SK-N-SH (cell line): Measurements from ENCODE around the gene KIRREL2. TPM values are rescaled to one million over a fixed set of nuclear protein-coding genes. Genes with fewer than 3 reads are reported as not detected.

Experiments used
- CTCF ChIA-PET: fragments of 300-600, 350-600 bp; formaldehyde crosslinking; extraction: SDS; loops from one replicate; lab custom pipeline; 2021; lab: Yijun Ruan, JAX
- POLR2A ChIA-PET: fragments of 350-600 bp; sonication (Branson Sonifier 250); formaldehyde crosslinking; extraction: SDS; loops from one replicate; lab custom pipeline; 2020; ENCODE audit warnings: antibody characterized with exemption, inconsistent platforms; lab: Yijun Ruan, JAX
- DNase-seq: peaks from one replicate; pipeline ENCODE4 v3.0.0; 2012
- H2AFZ ChIP-seq: fragments of 200-600 bp; sonication (generic); 2 replicates; pipeline ENCODE4 v1.8.1; 2016; ENCODE audit warnings: antibody characterized with exemption, mild to moderate bottlenecking, low read depth
- H3F3A ChIP-seq: fragments of 200-600 bp; sonication (generic); replicated peaks from 2 replicates; pipeline ENCODE3; 2016; ENCODE audit warnings: antibody characterized with exemption, mild to moderate bottlenecking; ENCODE audit not compliant: insufficient read depth
- H3K27ac ChIP-seq, 2 experiments: fragments of 200-500 bp in 1 of 2; fragments of 200-600 bp in 1 of 2; sonication (Bioruptor generic) in 1 of 2; sonication (generic), shearing (Covaris generic) in 1 of 2; 2 replicates each; pipeline versions ENCODE4 v1.5.1 to v1.6.1; 2014 to 2016; ENCODE audit warnings: low read depth in 2 of 2, inconsistent platforms in 1 of 2, low read length in 1 of 2, mild to moderate bottlenecking in 1 of 2, mixed read lengths in 1 of 2
- H3K27me3 ChIP-seq: fragments of 200-600 bp; sonication (generic), shearing (Covaris generic); 2 replicates; pipeline ENCODE4 v1.6.1; 2016; ENCODE audit warnings: mixed run types; ENCODE audit not compliant: insufficient read depth
- H3K36me3 ChIP-seq, 2 experiments: fragments of 200-500 bp in 1 of 2; fragments of 200-600 bp in 1 of 2; sonication (Bioruptor generic) in 1 of 2; sonication (generic) in 1 of 2; replicated peaks in 1 of 2; 2 replicates each; pipeline versions ENCODE3 to v1.5.1; 2014 to 2016; ENCODE audit warnings: low read length in 1 of 2, mild to moderate bottlenecking in 1 of 2; ENCODE audit not compliant: insufficient read depth in 2 of 2, control insufficient read depth in 1 of 2
- H3K4me1 ChIP-seq, 2 experiments: fragments of 200-500 bp in 1 of 2; fragments of 200-600 bp in 1 of 2; sonication (Bioruptor generic) in 1 of 2; sonication (generic), shearing (Covaris generic) in 1 of 2; 2 replicates each; pipeline versions ENCODE4 v1.5.1 to v1.6.1; 2014 to 2016; ENCODE audit warnings: low read depth in 1 of 2, low read length in 1 of 2, mixed run types in 1 of 2; ENCODE audit not compliant: insufficient read depth in 2 of 2, control insufficient read depth in 1 of 2
- H3K4me2 ChIP-seq: fragments of 200-600 bp; sonication (generic), shearing (Covaris generic); 2 replicates; pipeline ENCODE4 v1.6.1; 2017; ENCODE audit warnings: mixed run types
- H3K4me3 ChIP-seq, 2 experiments: fragments of 200-500 bp in 1 of 2; fragments of 200-600 bp in 1 of 2; sonication (Bioruptor generic) in 1 of 2; sonication (generic), shearing (Covaris generic) in 1 of 2; 2 replicates each; pipeline versions ENCODE4 v1.5.1 to v1.8.1; 2014 to 2016; ENCODE audit warnings: low read depth in 2 of 2, inconsistent platforms in 1 of 2, low read length in 1 of 2, mild to moderate bottlenecking in 1 of 2, mixed read lengths in 1 of 2, moderate library complexity in 1 of 2
- H3K79me2 ChIP-seq: fragments of 200-600 bp; sonication (generic); 2 replicates; pipeline ENCODE4 v1.8.1; 2017; ENCODE audit warnings: mild to moderate bottlenecking; ENCODE audit not compliant: insufficient read depth
- H3K9ac ChIP-seq: fragments of 200-600 bp; sonication (generic); 2 replicates; pipeline ENCODE4 v1.6.1; 2017; ENCODE audit warnings: mixed run types
- H3K9me2 ChIP-seq: fragments of 200-600 bp; sonication (generic); 2 replicates; pipeline ENCODE4 v1.6.1; 2017; ENCODE audit warnings: mixed run types
- H3K9me3 ChIP-seq: fragments of 200-600 bp; sonication (generic); 2 replicates; pipeline ENCODE4 v1.6.1; 2017; ENCODE audit warnings: mixed run types, mild to moderate bottlenecking, moderate library complexity
- H4K20me1 ChIP-seq: fragments of 200-600 bp; sonication (generic); 2 replicates; pipeline ENCODE4 v1.6.1; 2017; ENCODE audit warnings: mild to moderate bottlenecking, mixed run types; ENCODE audit not compliant: insufficient read depth
- CHD2 ChIP-seq: fragments of 150-350 bp; IDR thresholded peaks from 2 replicates; pipeline ENCODE4 v1.6.1; 2018; ENCODE audit warnings: low read length; ENCODE audit not compliant: partially characterized antibody
- EZH2phosphoT487 ChIP-seq: fragments of 200-600 bp; sonication (generic); IDR thresholded peaks from 2 replicates; pipeline ENCODE4 v1.6.1; 2017; ENCODE audit warnings: low read depth, mixed run types, mild to moderate bottlenecking, antibody characterized with exemption, moderate library complexity, borderline replicate concordance
- JUND ChIP-seq: IDR thresholded peaks from 2 replicates; pipeline ENCODE4 v1.4.0; 2012
- MAX ChIP-seq: IDR thresholded peaks from 2 replicates; pipeline ENCODE4 v1.4.0; 2012; ENCODE audit warnings: low read depth
- MXI1 ChIP-seq: IDR thresholded peaks from 2 replicates; pipeline ENCODE4 v1.6.1; 2012; ENCODE audit warnings: mild to moderate bottlenecking, low read depth, low read length, improper control_type of control experiment
- NFIC ChIP-seq: IDR thresholded peaks from 2 replicates; pipeline ENCODE4 v1.4.0; 2012; ENCODE audit warnings: borderline replicate concordance
- NRF1 ChIP-seq: IDR thresholded peaks from 2 replicates; pipeline ENCODE4 v1.6.1; 2012; ENCODE audit warnings: low read depth, mild to moderate bottlenecking, low read length
- PBX3 ChIP-seq: IDR thresholded peaks from 2 replicates; pipeline ENCODE4; 2012
- POLR2AphosphoS5 ChIP-seq: IDR thresholded peaks from 2 replicates; pipeline ENCODE4 v1.6.1; 2012; ENCODE audit warnings: low read depth, low read length
- RAD21 ChIP-seq: IDR thresholded peaks from 2 replicates; pipeline ENCODE4 v1.6.1; 2012; ENCODE audit warnings: mild to moderate bottlenecking, low read length
- REST ChIP-seq: IDR thresholded peaks from 2 replicates; pipeline ENCODE4 v1.6.1; 2012; ENCODE audit warnings: mild to moderate bottlenecking, low read depth, low read length, moderate library complexity
- RFX5 ChIP-seq: IDR thresholded peaks from 2 replicates; pipeline ENCODE4 v1.6.1; 2012; ENCODE audit warnings: mild to moderate bottlenecking, improper control_type of control experiment, low read length
- RXRA ChIP-seq: IDR thresholded peaks from 2 replicates; pipeline ENCODE4 v1.4.0; 2012; ENCODE audit warnings: low read depth, mild to moderate bottlenecking, borderline replicate concordance
- SIN3A ChIP-seq: IDR thresholded peaks from 2 replicates; pipeline ENCODE4 v1.6.1; 2012; ENCODE audit warnings: low read depth, mild to moderate bottlenecking, low read length, moderate library complexity, borderline replicate concordance
- TCF12 ChIP-seq: IDR thresholded peaks from 2 replicates; pipeline ENCODE4 v1.4.0; 2012
- TEAD4 ChIP-seq: IDR thresholded peaks from 2 replicates; pipeline ENCODE4 v1.4.0; 2012; ENCODE audit warnings: mild to moderate bottlenecking, borderline replicate concordance; ENCODE audit not compliant: insufficient read depth
- YY1 ChIP-seq: IDR thresholded peaks from 2 replicates; pipeline ENCODE4 v1.4.0; 2012; ENCODE audit warnings: low read depth, mild to moderate bottlenecking
- ZBTB33 ChIP-seq: IDR thresholded peaks from 2 replicates; pipeline ENCODE4 v1.4.0; 2012; ENCODE audit warnings: low read depth, borderline replicate concordance
- WGBS: methylation state at CpG from one replicate; pipeline ENCODE4 v1.1.6; 2017; ENCODE audit warnings: low lambda C conversion rate; 5-methylcytosine and 5-hydroxymethylcytosine counted together
- polyA plus RNA-seq, 3 experiments: library from polyadenylated mRNA; depleted of rRNA; stranded (reverse); fragments of >200 nt; gene quantifications; 2 replicates each; pipeline ENCODE4 v1.2.3, GENCODE V29; 2012

Gene KIRREL2
- polyA plus RNA-seq, 1 of the 3 experiments (the other 2 are of a cell fraction) = 0.21 TPM

- Histone ChIP-seq H4K20me1 (no peaks in the 10 kb centered on the region), H3F3A (peaks cover 10% of the 10 kb centered on the region), H3K9ac (peak overlapping the region; percentile 83), H3K4me2 (peak overlapping the region; percentile 100), H3K79me2 (peaks cover 11% of the 10 kb centered on the region; the same call in 1 of the 2 replicates), H3K27me3 (no peaks in the 10 kb centered on the region), H3K4me1 (peaks cover 8 to 22% of the 10 kb centered on the region in 2 experiments; a peak in 3 of 4 replicates), H3K27ac (peak overlapping the region; percentile 30 to 54), H3K9me3 (no peaks in the 10 kb centered on the region), H2AFZ (peak overlapping the region; percentile 94), H3K9me2 (no peaks in the 10 kb centered on the region), H3K36me3 (peaks cover 0 to 3% of the 10 kb centered on the region in 2 experiments), H3K4me3 (peak overlapping the region; percentile 69 to 100)
- WGBS = 0% methylated on average over 14 of the region's 43 CpGs
- DNase-seq = peak; percentile 95
- POLR2A ChIA-PET = interaction anchor here (1.4 kb wide), 1 partner anchor 32 kb away, joined by 5 read pairs; no protein-coding TSS in a partner anchor
- CTCF ChIA-PET = interaction anchor here (1.5 kb wide), 1 partner anchor 19 kb away, joined by 4 read pairs; no protein-coding TSS in a partner anchor
- TF ChIP-seq ZBTB33 = no peak
- peak; percentile 41; the same call in 1 of the 2 replicates for TF ChIP-seq SIN3A
- no peak for TF ChIP-seq RXRA
- 0 out of 2 replicates have a peak, but pooled peaks have one; percentile 24 for TF ChIP-seq NRF1
- TF ChIP-seq YY1 = 0 out of 2 replicates have a peak, but pooled peaks have one; percentile 39
- TF ChIP-seq CHD2 = peak; percentile 78
- peak; percentile 82; the same call in 1 of the 2 replicates for TF ChIP-seq MXI1
- TF ChIP-seq TCF12 = no peak; the same call in 1 of the 2 replicates
- peak; percentile 30; the same call in 1 of the 2 replicates for TF ChIP-seq POLR2AphosphoS5
- TF ChIP-seq MAX = peak; percentile 14; the same call in 1 of the 2 replicates
These were observed 43.0 kb downstream of the KIRREL2 start for GRCh38 chr19:35899547-35900214.

GRCh38 chr19:35901055-35901644 lies 44.4 kb downstream of the KIRREL2 start:
- Histone ChIP-seq H3K27ac (peak overlapping the region; percentile 41 to 54; a peak in 2 of 4 replicates), H3K36me3 (no peaks in the 10 kb centered on the region), H3K4me3 (peak overlapping the region; percentile 69 to 100)
- TF ChIP-seq EZH2phosphoT487 (no peak), RFX5 (no peak), JUND (peak; percentile 42), TEAD4 (peak; percentile 61; the same call in 1 of the 2 replicates), REST (0 out of 2 replicates have a peak, but pooled peaks have one; percentile 39), PBX3 (peak; percentile 82), TCF12 (peak; percentile 59; the same call in 1 of the 2 replicates), NFIC (no peak), RAD21 (no peak)
- TF ChIP-seq, all 33 proteins: peak for 5
- no peak for DNase-seq
- Histone ChIP-seq H3F3A (peaks cover 10% of the 10 kb centered on the region), H3K9ac (peak overlapping the region; percentile 83), H3K27me3 (no peaks in the 10 kb centered on the region), H3K4me2 (peak overlapping the region; percentile 100), H3K9me3 (no peaks in the 10 kb centered on the region), H2AFZ (peak overlapping the region; percentile 94; the same call in 1 of the 2 replicates), H3K79me2 (peaks cover 11% of the 10 kb centered on the region; the same call in 1 of the 2 replicates), H4K20me1 (no peaks in the 10 kb centered on the region), H3K4me1 (peaks cover 8 to 22% of the 10 kb centered on the region in 2 experiments; a peak in 3 of 4 replicates), H3K9me2 (no peaks in the 10 kb centered on the region)
- POLR2A ChIA-PET = interaction anchor here (0.5 to 1.4 kb wide), 4 partner anchors 30 to 169 kb away, joined by 3 to 5 read pairs (median 4); partner anchors contain the start of gene ALKBH6
- WGBS = 53% methylated on average over 2 of the region's 2 CpGs
- CTCF ChIA-PET = interaction anchor here (1.5 to 1.6 kb wide), 2 partner anchors 21 to 32 kb away, joined by 4 read pairs; partner anchors contain the start of gene APLP1
